ENCODE data around the gene SBF2.

The SBF2 gene

DNA sequence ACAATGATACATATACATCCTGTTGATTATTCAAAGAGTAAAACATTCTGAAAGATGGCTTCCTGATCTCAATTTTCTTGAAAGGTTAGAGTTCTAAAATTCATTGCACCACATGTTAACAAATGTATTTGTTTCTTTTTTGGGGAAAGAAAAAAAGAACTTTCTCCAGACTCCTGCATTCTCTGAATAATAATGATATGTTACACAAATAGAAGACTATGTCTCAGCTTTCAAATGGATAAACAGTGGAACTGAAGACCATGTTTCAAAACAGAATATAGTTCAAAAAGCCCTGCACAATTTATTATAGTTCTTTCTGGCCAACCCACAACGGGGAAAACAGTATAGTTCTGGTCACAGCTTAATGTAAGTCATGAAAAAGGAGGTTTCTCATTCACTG is 277.0 kb downstream of the SBF2 start:
- no peak overlapping the region for H3K4me3 ChIP-seq (ENCODE audit: low read depth, low read length)
- DNase-seq (ENCODE audit: low read depth): peak; percentile 26
- TF ChIP-seq CTCF (conservative IDR thresholded peaks at IDR 0.05; ENCODE audit: low read depth, low read length): no peak

DNA sequence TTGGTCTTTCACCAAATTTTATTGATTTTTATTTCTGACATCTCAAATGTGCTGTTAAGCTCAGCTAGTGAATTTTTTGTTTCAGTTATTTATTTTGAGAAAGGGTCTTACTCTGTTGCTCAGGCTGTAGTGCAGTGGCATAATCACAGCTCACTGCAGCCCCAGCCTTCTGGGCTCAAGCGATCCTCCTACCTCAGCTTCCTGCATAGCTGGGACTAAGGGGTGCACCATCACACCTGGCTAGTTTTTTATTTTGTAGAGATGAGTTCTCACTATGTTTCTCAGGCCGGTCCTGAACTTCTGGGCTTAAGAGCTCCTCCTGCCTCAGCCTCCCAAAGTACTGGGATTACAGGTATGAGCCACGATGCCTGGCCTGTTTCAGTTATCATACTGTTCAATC is 282.0 kb downstream of the SBF2 start:
- TF ChIP-seq CTCF (conservative IDR thresholded peaks at IDR 0.05; ENCODE audit: low read depth, low read length): no peak
- no peak for DNase-seq (ENCODE audit: low read depth)
- H3K4me3 ChIP-seq (ENCODE audit: low read depth, low read length): no peak overlapping the region

GRCh38 chr11:10005955-10006525 is 288.0 kb downstream of the SBF2 start:
- no peak overlapping the region for H3K4me3 ChIP-seq (ENCODE audit: low read depth, low read length)
- TF ChIP-seq CTCF (conservative IDR thresholded peaks at IDR 0.05; ENCODE audit: low read depth, low read length): no peak
- no peak for DNase-seq (ENCODE audit: low read depth)

DNA sequence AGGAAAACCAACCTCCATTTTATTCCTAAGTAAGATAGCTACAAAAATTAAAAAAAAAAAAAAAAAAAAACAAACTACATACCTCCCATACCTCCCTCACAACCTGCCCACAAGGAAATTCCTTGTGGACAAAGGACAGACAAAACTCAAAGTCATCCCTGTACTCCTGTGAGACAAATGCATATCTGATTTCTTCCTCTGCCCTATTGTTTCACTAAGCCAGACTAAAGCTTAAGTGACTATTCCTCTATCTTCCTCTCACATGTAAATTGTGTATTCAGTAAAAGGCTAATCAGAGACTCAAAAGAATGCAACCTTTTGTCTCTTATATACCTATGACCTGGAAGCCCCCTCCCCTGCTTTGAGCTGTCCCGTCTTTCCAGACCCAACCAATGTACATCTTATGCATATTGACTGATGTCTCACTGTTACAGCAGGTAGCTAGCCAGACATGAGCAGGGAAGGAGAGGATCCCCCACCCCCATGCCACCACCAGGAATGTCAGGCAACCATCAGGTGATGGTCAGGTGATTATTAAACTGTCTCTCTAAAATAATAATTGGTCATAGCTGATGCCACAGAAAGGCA is 289.4 kb downstream of the SBF2 start:
- no peak overlapping the region for H3K4me3 ChIP-seq (ENCODE audit: low read depth, low read length)
- no peak for TF ChIP-seq CTCF (conservative IDR thresholded peaks at IDR 0.05; ENCODE audit: low read depth, low read length)
- DNase-seq (ENCODE audit: low read depth): no peak

- DNase-seq (ENCODE audit: low read depth): peak; percentile 34
- no peak for TF ChIP-seq CTCF (conservative IDR thresholded peaks at IDR 0.05; ENCODE audit: low read depth, low read length)
- H3K4me3 ChIP-seq (ENCODE audit: low read depth, low read length): no peak overlapping the region
These were observed 291.8 kb downstream of the SBF2 start for GRCh38 chr11:10002221-10002620.

- no peak for TF ChIP-seq CTCF (conservative IDR thresholded peaks at IDR 0.05; ENCODE audit: low read depth, low read length)
- DNase-seq (ENCODE audit: low read depth): peak; percentile 70
- H3K4me3 ChIP-seq (ENCODE audit: low read depth, low read length): no peak overlapping the region
These were observed 301.7 kb downstream of the SBF2 start for GRCh38 chr11:9992306-9992705.
